Keratinocyte (primary cell): ENCODE results near the gene TANC2. TPM values are rescaled to one million over a fixed set of nuclear protein-coding genes. Genes with fewer than 3 reads are reported as not detected.

Source experiments
- DNase-seq: peaks from one replicate; pipeline ENCODE4 v3.0.0-alpha.2; 2011; ENCODE audit warnings: low read depth, missing footprints, low spot score
- FAIRE-seq: peaks from 2 replicates; lab custom pipeline; 2011; peaks lifted over from hg19 to GRCh38; lab: Jason Lieb, UNC
- H2AFZ ChIP-seq: 2 replicates; pipeline ENCODE4 v1.6.0; 2012; ENCODE audit warnings: low read length, control low read depth, inconsistent platforms; ENCODE audit not compliant: control insufficient read depth
- H3K27ac ChIP-seq: 2 replicates; pipeline ENCODE4 v1.5.1; 2011; ENCODE audit warnings: low read length; ENCODE audit not compliant: control insufficient read depth, insufficient read depth
- H3K27me3 ChIP-seq: 3 replicates; pipeline ENCODE4 v1.6.0; 2011; ENCODE audit warnings: low read length; ENCODE audit not compliant: control insufficient read depth, insufficient read depth; ENCODE audit errors: extremely low read depth
- H3K36me3 ChIP-seq, 2 experiments: 2 replicates in 1 of 2; 3 replicates in 1 of 2; pipeline ENCODE4 v1.5.1; 2011; ENCODE audit warnings: low read length in 2 of 2, mild to moderate bottlenecking in 1 of 2; ENCODE audit not compliant: control insufficient read depth in 2 of 2, insufficient read depth in 2 of 2; ENCODE audit errors: extremely low read depth in 1 of 2
- H3K4me1 ChIP-seq: 3 replicates; pipeline ENCODE4 v1.5.1; 2011; ENCODE audit warnings: low read length; ENCODE audit not compliant: control insufficient read depth, insufficient read depth; ENCODE audit errors: extremely low read depth
- H3K4me2 ChIP-seq: 3 replicates; pipeline ENCODE4 v1.6.0; 2011; ENCODE audit warnings: low read depth, low read length; ENCODE audit not compliant: control insufficient read depth, insufficient read depth; ENCODE audit errors: extremely low read depth
- H3K4me3 ChIP-seq, 3 experiments: fragments of 200-600 bp in 1 of 3; sonication (generic) in 1 of 3; 2 replicates in 2 of 3; 3 replicates in 1 of 3; pipeline ENCODE4 v1.5.1; 2011 to 2016; ENCODE audit warnings: low read length in 3 of 3, mild to moderate bottlenecking in 3 of 3, control low read depth in 2 of 3, inconsistent platforms in 1 of 3, low read depth in 1 of 3, mixed read lengths in 1 of 3, mixed run types in 1 of 3, moderate library complexity in 1 of 3; ENCODE audit not compliant: control insufficient read depth in 2 of 3, insufficient read depth in 2 of 3; ENCODE audit errors: extremely low read depth in 1 of 3
- H3K79me2 ChIP-seq: 2 replicates; pipeline ENCODE4 v1.6.0; 2012; ENCODE audit warnings: low read length; ENCODE audit not compliant: control insufficient read depth, insufficient read depth
- H3K9ac ChIP-seq: 3 replicates; pipeline ENCODE4 v1.6.0; 2011; ENCODE audit warnings: low read length; ENCODE audit not compliant: control insufficient read depth, insufficient read depth; ENCODE audit errors: extremely low read depth
- H3K9me1 ChIP-seq: 3 replicates; pipeline ENCODE4 v1.6.0; 2011; ENCODE audit warnings: low read length; ENCODE audit not compliant: control insufficient read depth, insufficient read depth; ENCODE audit errors: extremely low read depth
- H3K9me3 ChIP-seq: 2 replicates; pipeline ENCODE4 v1.5.1; 2012; ENCODE audit warnings: low read depth, low read length; ENCODE audit not compliant: control insufficient read depth
- H4K20me1 ChIP-seq: 3 replicates; pipeline ENCODE4 v1.6.0; 2011; ENCODE audit warnings: low read length; ENCODE audit not compliant: control insufficient read depth, insufficient read depth; ENCODE audit errors: extremely low read depth
- EZH2 ChIP-seq: IDR thresholded peaks from one replicate; pipeline ENCODE4 v1.6.1; 2012; ENCODE audit warnings: inconsistent platforms, mild to moderate bottlenecking, low read length, moderate library complexity
- dilution Hi-C: fragments of 300-500 bp; cut with MboI; formaldehyde crosslinking; loops from one replicate; pipeline ENCODE4 v1.7.0; 2020; ENCODE audit warnings: low sequenced_read_pairs; ENCODE audit not compliant: extremely low pct_ligation_motif_present
- polyA plus RNA-seq, 5 experiments: library from polyadenylated mRNA; depleted of rRNA in 3 of 5; stranded (reverse) in 3 of 5; stranded (forward) in 1 of 5; unstranded in 1 of 5; fragments of >200 nt; gene quantifications; 1 replicate in 1 of 5; 2 replicates in 3 of 5; 3 replicates in 1 of 5; pipeline versions ENCODE4 v1.2.1 to v1.2.3, GENCODE V29; 2011 to 2012; ENCODE audit warnings: missing spikeins in 2 of 5, low read depth in 1 of 5, low replicate concordance in 1 of 5
- TF ChIP-seq, protein P1 (sequence below), 3 experiments: IDR thresholded peaks in 1 of 3; conservative IDR thresholded peaks in 1 of 3; optimal IDR thresholded peaks in 1 of 3; 2 replicates in 2 of 3; 3 replicates in 1 of 3; pipeline versions ENCODE3 to v1.5.1; 2011; ENCODE audit warnings: low read length in 3 of 3, mild to moderate bottlenecking in 3 of 3, moderate library complexity in 2 of 3, control low read depth in 1 of 3, inconsistent platforms in 1 of 3; ENCODE audit not compliant: insufficient read depth in 2 of 3; ENCODE audit errors: extremely low read depth in 1 of 3

The TANC2 gene
- polyA plus RNA-seq, 1 donor (not counting 4 experiments of a cell fraction or from before 2014, with no cell fraction given), result 22.4 TPM

DNA sequence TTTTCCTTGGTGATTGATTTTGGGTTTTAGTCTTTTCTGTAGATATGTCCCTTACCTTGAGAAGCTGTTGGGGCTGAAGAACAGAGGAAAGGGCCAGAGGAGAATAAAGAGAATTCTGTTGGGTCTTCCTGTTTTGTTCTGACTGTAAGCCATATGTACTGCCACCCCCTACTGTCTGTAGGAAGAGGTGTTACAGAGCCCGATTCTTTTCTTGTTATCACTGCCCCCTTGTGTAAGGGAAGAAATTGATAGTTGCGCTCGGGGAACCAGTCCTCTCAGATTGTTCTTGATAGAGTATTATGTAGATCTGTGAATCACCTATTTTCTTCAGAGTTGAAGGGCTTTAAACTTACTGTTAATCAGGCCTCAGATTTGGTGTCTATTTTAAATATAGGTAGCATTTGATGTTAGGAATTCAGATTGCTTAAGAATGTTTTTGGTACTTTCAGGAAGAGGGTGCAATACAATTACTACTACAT lies 2.4 kb downstream of the TANC2 start:
- Histone ChIP-seq H3K4me1 (peaks cover 13% of the 10 kb centered on the region), H3K27ac (peak overlapping the region; percentile 83), H3K9me3 (no peaks in the 10 kb centered on the region), H3K4me2 (peak overlapping the region; percentile 96), H3K79me2 (peaks cover 69% of the 10 kb centered on the region), H4K20me1 (no peaks in the 10 kb centered on the region), H3K4me3 (peak overlapping the region; percentile 81 to 96 (median 83)), H3K9me1 (no peaks in the 10 kb centered on the region), H2AFZ (no peak overlapping the region), H3K27me3 (no peaks in the 10 kb centered on the region), H3K9ac (peak overlapping the region; percentile 87), H3K36me3 (peaks cover 2 to 5% of the 10 kb centered on the region in 2 experiments)
- FAIRE-seq (peak; percentile 87), DNase-seq (peak; percentile 81)
- TF ChIP-seq, protein P1, sequence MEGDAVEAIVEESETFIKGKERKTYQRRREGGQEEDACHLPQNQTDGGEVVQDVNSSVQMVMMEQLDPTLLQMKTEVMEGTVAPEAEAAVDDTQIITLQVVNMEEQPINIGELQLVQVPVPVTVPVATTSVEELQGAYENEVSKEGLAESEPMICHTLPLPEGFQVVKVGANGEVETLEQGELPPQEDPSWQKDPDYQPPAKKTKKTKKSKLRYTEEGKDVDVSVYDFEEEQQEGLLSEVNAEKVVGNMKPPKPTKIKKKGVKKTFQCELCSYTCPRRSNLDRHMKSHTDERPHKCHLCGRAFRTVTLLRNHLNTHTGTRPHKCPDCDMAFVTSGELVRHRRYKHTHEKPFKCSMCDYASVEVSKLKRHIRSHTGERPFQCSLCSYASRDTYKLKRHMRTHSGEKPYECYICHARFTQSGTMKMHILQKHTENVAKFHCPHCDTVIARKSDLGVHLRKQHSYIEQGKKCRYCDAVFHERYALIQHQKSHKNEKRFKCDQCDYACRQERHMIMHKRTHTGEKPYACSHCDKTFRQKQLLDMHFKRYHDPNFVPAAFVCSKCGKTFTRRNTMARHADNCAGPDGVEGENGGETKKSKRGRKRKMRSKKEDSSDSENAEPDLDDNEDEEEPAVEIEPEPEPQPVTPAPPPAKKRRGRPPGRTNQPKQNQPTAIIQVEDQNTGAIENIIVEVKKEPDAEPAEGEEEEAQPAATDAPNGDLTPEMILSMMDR (optimal IDR thresholded peaks at IDR 0.05 in 1 of 3, IDR thresholded peaks at IDR 0.05 in 1 of 3, conservative IDR thresholded peaks at IDR 0.05 in 1 of 3; ENCODE audit: extremely low read depth in 1 of 3, insufficient read depth in 2 of 3, low read length in 3 of 3), result peak; percentile 75 to 94 (median 82)
- TF ChIP-seq EZH2, result no peak
- dilution Hi-C loops, result no loop called here

DNA sequence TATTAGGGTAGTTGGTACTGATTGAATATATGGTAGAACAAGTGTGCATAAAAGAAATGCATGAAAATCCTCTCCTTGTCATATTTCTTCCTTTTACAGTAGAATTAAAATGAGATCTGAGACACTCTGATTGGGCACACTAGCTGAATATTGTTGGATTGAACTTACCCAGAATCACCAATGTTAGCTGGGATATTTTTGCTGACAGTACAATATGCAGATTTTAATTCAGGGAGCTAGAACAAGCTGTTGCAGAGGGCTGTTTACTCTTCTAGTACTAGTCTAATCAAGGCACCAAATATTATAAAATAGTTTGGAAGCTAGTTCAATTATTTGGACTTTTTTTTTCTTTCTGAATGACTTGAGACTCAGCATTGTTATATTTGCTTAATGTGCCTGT lies 4.6 kb downstream of the TANC2 start:
- Histone ChIP-seq H3K9me3 (no peaks in the 10 kb centered on the region), H3K4me2 (no peak overlapping the region), H3K27ac (no peak overlapping the region), H3K4me3 (no peak overlapping the region), H4K20me1 (no peaks in the 10 kb centered on the region), H3K9ac (no peak overlapping the region), H3K36me3 (peaks cover 2 to 5% of the 10 kb centered on the region in 2 experiments), H3K27me3 (no peaks in the 10 kb centered on the region), H3K4me1 (peaks cover 10% of the 10 kb centered on the region), H3K9me1 (no peaks in the 10 kb centered on the region), H3K79me2 (peaks cover 90% of the 10 kb centered on the region), H2AFZ (no peak overlapping the region)
- peak; percentile 17 for FAIRE-seq
- dilution Hi-C loops, result no loop called here
- no peak for TF ChIP-seq EZH2
- TF ChIP-seq, protein P1 (optimal IDR thresholded peaks at IDR 0.05 in 1 of 3, IDR thresholded peaks at IDR 0.05 in 1 of 3, conservative IDR thresholded peaks at IDR 0.05 in 1 of 3; ENCODE audit: extremely low read depth in 1 of 3, insufficient read depth in 2 of 3, low read length in 3 of 3), result no peak
- no peak for DNase-seq
